Progenitor cell of endocrine pancreas (in vitro differentiated cells): Measurements from ENCODE around the gene CHKB. TPM values are rescaled to one million over a fixed set of nuclear protein-coding genes. Genes with fewer than 3 reads are reported as not detected.

Source experiments
- DNase-seq: peaks from one replicate; pipeline ENCODE4 v3.0.0; 2021; ENCODE audit warnings: low spot score; ENCODE audit not compliant: unreplicated experiment
- H3K27ac Mint-ChIP-seq: 2 replicates; pipeline ENCODE4 v1.8.0; 2021; ENCODE audit warnings: mild to moderate bottlenecking, moderate library complexity, mixed read lengths
- H3K27me3 Mint-ChIP-seq: 2 replicates; pipeline ENCODE4 v1.8.0; 2021; ENCODE audit warnings: mixed read lengths
- H3K36me3 Mint-ChIP-seq: 2 replicates; pipeline ENCODE4 v1.8.0; 2022; ENCODE audit warnings: mixed read lengths; ENCODE audit not compliant: insufficient read depth
- H3K4me1 Mint-ChIP-seq: 2 replicates; pipeline ENCODE4 v1.8.0; 2021; ENCODE audit warnings: low read depth, mixed read lengths
- H3K4me3 Mint-ChIP-seq: 2 replicates; pipeline ENCODE4 v1.8.0; 2021; ENCODE audit warnings: low read depth, mild to moderate bottlenecking, moderate library complexity, mixed read lengths
- H3K9me3 Mint-ChIP-seq: 2 replicates; pipeline ENCODE4 v1.8.0; 2021; ENCODE audit warnings: low read depth, mixed read lengths
- CTCF ChIP-seq: fragments of 200-600 bp; sonication (generic); IDR thresholded peaks from one replicate; pipeline ENCODE4 v1.5.0; 2021; ENCODE audit warnings: antibody characterized with exemption, mild to moderate bottlenecking; ENCODE audit not compliant: unreplicated experiment
- total RNA-seq: library from RNA; stranded (reverse); gene quantifications from 2 replicates; pipeline ENCODE4 v1.2.1, GENCODE V29; 2021

The CHKB gene
- total RNA-seq, 1 donor from 2014 or later: 132 TPM

DNA sequence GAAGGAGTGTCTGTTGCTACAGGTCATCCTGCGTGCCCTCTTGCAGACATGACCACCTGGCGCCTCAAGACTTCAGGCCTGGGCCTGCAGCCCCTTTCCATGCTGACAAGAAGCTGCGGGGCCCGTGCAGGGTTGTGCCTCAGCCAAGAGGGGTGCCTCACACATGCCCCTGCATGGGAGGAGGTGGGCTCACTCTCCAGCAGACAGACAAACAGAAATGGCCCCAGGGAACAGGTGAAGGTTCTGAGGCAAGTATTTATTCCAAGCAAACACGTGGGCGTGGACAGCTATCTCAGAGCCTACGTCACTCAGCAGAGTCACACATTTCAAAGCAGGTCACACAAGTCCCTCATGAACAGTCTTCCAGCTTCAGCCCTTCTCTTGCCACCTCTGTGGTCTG is 14.0 kb downstream of the CHKB start:
- H3K27ac Mint-ChIP-seq: no peak overlapping the region
- no peak for DNase-seq
- no peaks in the 10 kb centered on the region for H3K27me3 Mint-ChIP-seq
- H3K4me1 Mint-ChIP-seq: peaks cover 2% of the 10 kb centered on the region
- H3K9me3 Mint-ChIP-seq: no peaks in the 10 kb centered on the region
- TF ChIP-seq CTCF: no peak
- H3K4me3 Mint-ChIP-seq: no peak overlapping the region
- H3K36me3 Mint-ChIP-seq: peaks cover 6% of the 10 kb centered on the region

DNA sequence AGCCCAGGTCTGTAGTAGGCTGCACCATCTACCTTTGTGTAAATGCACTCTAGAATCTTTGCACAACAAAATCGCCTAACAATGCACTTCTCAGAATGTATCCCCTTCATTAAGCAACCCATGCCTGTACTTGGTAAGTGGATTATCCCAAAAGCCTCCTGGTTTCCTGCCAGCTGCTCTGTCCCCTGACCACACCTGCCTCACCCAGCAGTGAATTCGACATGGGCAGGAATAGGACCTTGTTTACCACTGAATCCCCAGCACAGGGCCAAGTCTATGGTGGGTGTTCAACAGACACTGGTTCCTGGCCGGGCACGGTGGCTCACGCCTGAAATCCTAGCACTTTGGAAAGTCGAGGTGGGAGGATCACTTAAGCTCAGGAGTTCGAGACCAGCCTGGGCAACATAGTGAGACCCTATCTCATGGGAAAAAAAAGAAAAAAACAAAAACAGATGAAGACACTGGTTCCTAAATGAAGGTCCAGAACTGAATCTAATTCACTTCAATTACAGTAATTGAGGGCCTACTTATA is 14.9 kb downstream of the CHKB start:
- H3K27me3 Mint-ChIP-seq: no peaks in the 10 kb centered on the region
- no peak for TF ChIP-seq CTCF
- peaks cover 6% of the 10 kb centered on the region for H3K36me3 Mint-ChIP-seq
- H3K4me3 Mint-ChIP-seq: no peak overlapping the region
- H3K9me3 Mint-ChIP-seq: no peaks in the 10 kb centered on the region
- DNase-seq: no peak
- H3K27ac Mint-ChIP-seq: no peak overlapping the region
- H3K4me1 Mint-ChIP-seq: peaks cover 8% of the 10 kb centered on the region

DNA sequence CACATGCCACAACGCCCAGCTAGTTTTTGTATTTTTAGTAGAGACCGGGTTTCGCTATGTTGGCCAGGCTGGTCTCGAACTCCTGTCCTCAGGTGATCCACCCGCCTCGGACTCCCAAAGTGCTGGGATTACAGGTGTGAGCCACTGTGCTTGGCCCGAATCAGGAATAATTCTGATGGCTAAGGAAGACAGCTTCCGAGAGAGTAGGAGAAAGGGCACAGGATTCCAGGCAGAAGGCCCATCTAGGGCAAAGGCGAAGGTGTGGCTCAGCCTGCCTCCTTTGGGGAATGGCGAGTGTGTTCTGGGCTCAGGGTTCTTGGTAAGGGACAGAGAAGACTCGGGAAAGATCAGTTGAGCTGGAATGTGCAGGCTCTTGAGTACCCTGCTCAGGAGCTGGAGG is 18.4 kb downstream of the CHKB start:
- no peak for TF ChIP-seq CTCF
- Mint-ChIP-seq H3K27ac (no peak overlapping the region), H3K9me3 (no peaks in the 10 kb centered on the region), H3K36me3 (peaks cover under 1% of the 10 kb centered on the region), H3K4me1 (peaks cover 8% of the 10 kb centered on the region), H3K27me3 (peaks cover 22% of the 10 kb centered on the region), H3K4me3 (no peak overlapping the region)
- no peak for DNase-seq

- DNase-seq: no peak
- peak overlapping the region; percentile 89 for H3K27ac Mint-ChIP-seq
- no peaks in the 10 kb centered on the region for H3K36me3 Mint-ChIP-seq
- no peak for TF ChIP-seq CTCF
- H3K27me3 Mint-ChIP-seq: peaks cover 28% of the 10 kb centered on the region
- peaks cover 8% of the 10 kb centered on the region for H3K4me1 Mint-ChIP-seq
- peak overlapping the region; percentile 86 for H3K4me3 Mint-ChIP-seq
- H3K9me3 Mint-ChIP-seq: no peaks in the 10 kb centered on the region
Measured at GRCh38 chr22:50563413-50564160, 19.1 kb downstream of the CHKB start.

DNA sequence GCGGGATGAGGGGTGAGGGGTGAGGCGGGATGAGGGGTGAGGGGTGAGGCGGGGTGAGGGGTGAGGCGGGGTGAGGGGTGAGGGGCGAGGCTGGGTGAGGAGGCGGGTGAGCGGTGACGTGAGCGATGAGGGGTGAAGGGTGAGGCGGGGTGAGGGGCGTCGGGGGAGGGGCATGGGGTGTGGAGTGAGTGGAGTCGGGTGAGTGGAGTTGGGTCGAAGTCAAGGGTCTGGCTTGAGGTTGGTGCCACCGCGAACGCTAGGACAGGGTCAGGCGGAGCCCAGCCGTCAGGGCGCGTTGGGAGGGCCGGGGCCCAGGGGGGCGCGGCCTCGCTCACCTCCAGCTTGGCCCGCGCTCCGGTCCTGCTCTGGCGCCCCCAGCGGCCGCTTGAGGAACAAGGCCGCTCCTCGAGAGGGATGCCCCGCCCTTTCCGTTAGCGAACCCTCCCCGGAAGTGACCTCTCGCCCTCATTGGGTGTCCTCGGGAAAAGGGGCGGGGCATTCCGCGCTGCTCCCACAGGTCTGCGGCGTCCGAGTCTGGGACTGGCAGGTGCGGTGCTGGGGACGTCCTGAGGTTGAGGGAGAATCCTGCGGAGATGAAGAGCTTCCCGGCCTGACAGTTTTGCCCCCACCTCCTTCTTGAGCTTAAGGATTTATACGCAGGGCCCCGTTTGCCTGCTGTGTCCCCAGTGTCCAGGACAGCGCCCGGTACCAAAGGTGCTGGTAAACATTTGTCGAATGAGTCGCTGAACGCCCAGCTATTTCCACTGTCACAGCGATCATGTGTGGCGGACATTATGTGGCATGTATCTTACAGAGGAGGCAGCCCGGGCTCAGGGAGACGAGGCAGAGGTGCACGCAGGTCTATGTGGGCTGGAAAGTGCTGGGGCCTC is 19.9 kb downstream of the CHKB start, which contains the start of gene SYCE3:
Gene SYCE3, minus strand, starts transcription at position 397 of the 890 bp plus-strand sequence. CDS start 6,514 bp downstream, outside the sequence.
- no peaks in the 10 kb centered on the region for H3K9me3 Mint-ChIP-seq
- H3K4me3 Mint-ChIP-seq: peak within 1 kb of the TSS; percentile 86
- peaks cover 31% of the 10 kb centered on the region for H3K27me3 Mint-ChIP-seq
- H3K4me1 Mint-ChIP-seq: peaks cover 8% of the 10 kb centered on the region
- no peaks in the 10 kb centered on the region for H3K36me3 Mint-ChIP-seq
- peak; percentile 99 for DNase-seq
- peak within 1 kb of the TSS; percentile 89 for H3K27ac Mint-ChIP-seq
- TF ChIP-seq CTCF: peak; percentile 98
